HAP-1 (cell line): ENCODE data around the gene ADNP2.

Source experiments
- DNase-seq, 2 experiments: peaks; one replicate each; pipeline ENCODE4 v3.0.0-alpha.2; 2016 to 2020; ENCODE audit warnings: low spot score in 2 of 2
- H3K27me3 ChIP-seq: fragments of 250-450 bp; sonication (Bioruptor Pico); 2 replicates; pipeline ENCODE4 v1.5.1; 2020; ENCODE audit warnings: low read depth, mild to moderate bottlenecking, moderate library complexity
- H3K36me3 ChIP-seq: fragments of 250-450 bp; sonication (Bioruptor Pico); replicated peaks from 2 replicates; pipeline ENCODE4 v1.5.1; 2020; ENCODE audit warnings: mild to moderate bottlenecking
- H3K4me1 ChIP-seq: fragments of 250-450 bp; sonication (Bioruptor Pico); 2 replicates; pipeline ENCODE4 v1.5.1; 2020; ENCODE audit warnings: mild to moderate bottlenecking
- H3K4me3 ChIP-seq: fragments of 250-450 bp; sonication (Bioruptor Pico); 2 replicates; pipeline ENCODE4 v1.5.1; 2020; ENCODE audit warnings: mild to moderate bottlenecking, moderate library complexity
- H3K9me3 ChIP-seq: fragments of 250-450 bp; sonication (Bioruptor Pico); 2 replicates; pipeline ENCODE4 v1.5.1; 2020; ENCODE audit warnings: mild to moderate bottlenecking, moderate library complexity
- in situ Hi-C: fragments of 300-500 bp; cut with MboI; formaldehyde crosslinking; loops from 3 replicates; pipeline ENCODE4 v1.14.3; 2020; ENCODE audit warnings: low sequenced_read_pairs, inconsistent platforms, mixed read lengths

The ADNP2 gene

DNA sequence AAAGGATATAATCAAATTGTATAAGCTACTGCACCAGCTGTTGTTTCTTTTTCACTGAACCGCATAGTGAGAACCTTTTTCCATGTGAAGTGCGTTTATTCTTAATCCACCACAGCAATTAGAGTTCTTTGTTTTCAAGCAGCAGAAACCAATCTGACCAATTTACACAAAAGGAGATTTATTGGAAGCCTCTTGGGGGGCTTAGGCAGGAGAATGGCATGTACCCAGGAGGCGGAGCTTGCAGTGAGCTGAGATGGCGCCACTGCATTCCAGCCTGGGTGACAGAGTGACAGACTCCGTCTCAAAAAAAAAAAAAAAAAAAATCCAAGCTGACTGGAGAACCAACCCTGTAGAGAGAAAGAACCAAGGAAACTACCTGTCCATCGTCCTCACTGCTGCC, 10.0 kb downstream of the ADNP2 start:
- Histone ChIP-seq H3K27me3 (no peaks in the 10 kb centered on the region), H3K36me3 (peaks cover 51% of the 10 kb centered on the region), H3K4me1 (peaks cover 17% of the 10 kb centered on the region), H3K9me3 (no peaks in the 10 kb centered on the region), H3K4me3 (no peak overlapping the region)
- in situ Hi-C loops, result no loop called here
- DNase-seq, result peak; percentile 34 to 63

DNA sequence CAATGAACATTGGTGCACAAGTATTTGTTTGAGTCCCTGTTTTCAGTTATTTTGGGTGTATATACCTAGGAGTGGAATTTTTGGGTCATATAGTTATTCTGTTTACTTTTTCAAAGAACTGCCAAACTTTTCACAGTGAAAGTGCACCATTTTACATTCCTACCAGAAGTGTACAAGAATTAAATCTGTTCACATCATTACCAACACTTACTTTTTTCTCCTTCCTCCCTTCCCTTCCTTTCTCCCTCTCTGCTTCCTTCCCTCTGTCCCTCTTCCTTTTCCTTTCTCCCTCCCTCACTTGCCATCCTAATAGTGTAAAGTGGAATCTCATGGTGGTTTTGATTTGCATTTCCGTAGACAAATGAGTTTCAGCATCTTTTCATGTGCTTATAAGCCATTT, 11.9 kb downstream of the ADNP2 start:
- Histone ChIP-seq H3K27me3 (no peaks in the 10 kb centered on the region), H3K4me3 (no peak overlapping the region), H3K9me3 (no peaks in the 10 kb centered on the region), H3K4me1 (peaks cover 17% of the 10 kb centered on the region), H3K36me3 (peaks cover 52% of the 10 kb centered on the region)
- DNase-seq, result no peak
- in situ Hi-C loops, result no loop called here

GRCh38 chr18:80124131-80124530, 15.1 kb downstream of the ADNP2 start:
- no peak for DNase-seq
- Histone ChIP-seq H3K36me3 (peaks cover 43% of the 10 kb centered on the region), H3K9me3 (no peaks in the 10 kb centered on the region), H3K27me3 (no peaks in the 10 kb centered on the region), H3K4me1 (no peaks in the 10 kb centered on the region), H3K4me3 (no peak overlapping the region)
- in situ Hi-C loops, result no loop called here

- H3K36me3 ChIP-seq, result peaks cover 26% of the 10 kb centered on the region
- H3K9me3 ChIP-seq, result no peaks in the 10 kb centered on the region
- in situ Hi-C loops, result no loop called here
These were observed 17.7 kb downstream of the ADNP2 start for GRCh38 chr18:80126797-80127196.

DNA sequence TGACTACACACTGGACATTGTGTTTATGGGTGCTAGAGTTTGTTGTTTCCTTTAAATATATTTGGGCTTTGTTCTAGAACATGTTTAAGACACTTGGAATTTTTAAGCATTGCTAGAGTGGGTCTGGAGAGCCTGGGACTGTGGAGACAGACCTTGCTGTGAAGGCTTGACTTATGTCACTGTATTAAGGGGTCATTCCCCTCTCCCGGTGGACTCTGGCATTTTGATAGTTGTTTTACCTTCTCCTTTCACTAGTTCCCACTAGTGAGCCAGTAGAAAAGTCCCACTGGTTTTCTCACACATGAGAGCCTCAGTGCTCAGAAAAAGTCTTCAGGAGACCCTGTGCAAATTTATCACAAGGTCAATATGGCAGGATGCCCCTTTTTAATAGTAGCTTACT, 18.6 kb downstream of the ADNP2 start:
- no peak for DNase-seq
- H3K4me3 ChIP-seq, result no peak overlapping the region
- H3K27me3 ChIP-seq, result no peaks in the 10 kb centered on the region
- peaks cover 26% of the 10 kb centered on the region for H3K36me3 ChIP-seq
- H3K9me3 ChIP-seq, result no peaks in the 10 kb centered on the region
- H3K4me1 ChIP-seq, result no peaks in the 10 kb centered on the region
- in situ Hi-C loops, result no loop called here

More at GRCh38 chr18:80126797-80127196, 17.7 kb downstream of the ADNP2 start:
- Histone ChIP-seq H3K4me3 (no peak overlapping the region), H3K4me1 (no peaks in the 10 kb centered on the region), H3K27me3 (no peaks in the 10 kb centered on the region)
- DNase-seq, result no peak

GRCh38 chr18:80129672-80130367, 20.8 kb downstream of the ADNP2 start:
- no peaks in the 10 kb centered on the region for H3K9me3 ChIP-seq
- H3K4me1 ChIP-seq, result no peaks in the 10 kb centered on the region
- H3K4me3 ChIP-seq, result no peak overlapping the region
- DNase-seq, result no peak
- H3K27me3 ChIP-seq, result no peaks in the 10 kb centered on the region
- peaks cover 42% of the 10 kb centered on the region for H3K36me3 ChIP-seq
- in situ Hi-C loops, result no loop called here

- H3K9me3 ChIP-seq, result no peaks in the 10 kb centered on the region
- no peak for DNase-seq
- H3K4me3 ChIP-seq, result no peak overlapping the region
- H3K36me3 ChIP-seq, result peaks cover 49% of the 10 kb centered on the region
- no peaks in the 10 kb centered on the region for H3K4me1 ChIP-seq
- in situ Hi-C loops, result no loop called here
- H3K27me3 ChIP-seq, result no peaks in the 10 kb centered on the region
These were observed 21.5 kb downstream of the ADNP2 start for GRCh38 chr18:80130555-80130954.

- Histone ChIP-seq H3K4me3 (no peak overlapping the region), H3K27me3 (no peaks in the 10 kb centered on the region), H3K36me3 (peaks cover 54% of the 10 kb centered on the region), H3K9me3 (no peaks in the 10 kb centered on the region), H3K4me1 (no peaks in the 10 kb centered on the region)
- in situ Hi-C loops, result no loop called here
- DNase-seq, result no peak
These were observed 23.2 kb downstream of the ADNP2 start for GRCh38 chr18:80132180-80132812.

GRCh38 chr18:80133124-80133523, 24.1 kb downstream of the ADNP2 start:
- Histone ChIP-seq H3K36me3 (peaks cover 62% of the 10 kb centered on the region), H3K9me3 (no peaks in the 10 kb centered on the region), H3K27me3 (no peaks in the 10 kb centered on the region), H3K4me1 (no peaks in the 10 kb centered on the region), H3K4me3 (no peak overlapping the region)
- no peak for DNase-seq
- in situ Hi-C loops, result no loop called here

DNA sequence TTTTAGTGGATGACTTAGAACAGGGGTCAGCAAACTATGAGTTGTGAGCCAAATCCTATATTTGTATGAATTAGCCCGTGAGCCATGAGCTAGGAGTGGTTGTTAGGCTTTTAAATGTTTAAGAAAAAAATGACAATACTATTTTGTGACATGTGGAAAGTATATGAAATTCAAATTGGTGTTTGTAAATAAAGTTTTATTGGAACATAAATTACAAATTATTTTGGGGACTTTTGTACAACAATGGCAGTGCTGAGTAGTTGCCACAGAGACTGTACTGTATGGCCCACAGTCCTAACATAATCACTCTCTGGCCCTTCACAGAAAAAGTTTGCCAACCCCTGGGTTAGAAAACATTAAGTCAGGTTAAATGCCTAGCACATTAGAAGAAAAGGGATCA, 26.1 kb downstream of the ADNP2 start:
- no peaks in the 10 kb centered on the region for H3K4me1 ChIP-seq
- DNase-seq, result no peak
- no peaks in the 10 kb centered on the region for H3K9me3 ChIP-seq
- in situ Hi-C loops, result no loop called here
- no peak overlapping the region for H3K4me3 ChIP-seq
- peaks cover 76% of the 10 kb centered on the region for H3K36me3 ChIP-seq
- no peaks in the 10 kb centered on the region for H3K27me3 ChIP-seq

DNA sequence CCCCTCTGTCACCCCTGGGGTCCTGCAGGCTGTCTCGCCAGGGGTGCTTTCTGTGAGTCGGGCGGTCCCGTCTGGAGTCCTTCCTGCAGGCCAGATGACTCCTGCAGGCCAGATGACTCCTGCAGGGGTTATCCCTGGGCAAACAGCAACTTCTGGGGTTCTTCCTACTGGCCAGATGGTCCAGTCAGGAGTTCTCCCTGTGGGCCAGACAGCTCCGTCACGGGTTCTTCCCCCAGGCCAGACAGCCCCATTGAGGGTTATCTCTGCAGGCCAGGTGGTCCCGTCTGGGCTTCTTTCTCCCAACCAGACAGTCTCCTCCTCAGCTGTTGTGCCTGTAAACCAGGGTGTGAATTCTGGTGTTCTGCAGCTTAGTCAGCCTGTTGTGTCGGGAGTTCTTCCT, 27.6 kb downstream of the ADNP2 start:
- in situ Hi-C loops, result no loop called here
- Histone ChIP-seq H3K4me3 (no peak overlapping the region), H3K36me3 (peaks cover 83% of the 10 kb centered on the region), H3K4me1 (no peaks in the 10 kb centered on the region), H3K9me3 (no peaks in the 10 kb centered on the region), H3K27me3 (no peaks in the 10 kb centered on the region)
- no peak for DNase-seq

- Histone ChIP-seq H3K9me3 (no peaks in the 10 kb centered on the region), H3K27me3 (no peaks in the 10 kb centered on the region), H3K4me1 (no peaks in the 10 kb centered on the region), H3K36me3 (peaks cover 79% of the 10 kb centered on the region), H3K4me3 (no peak overlapping the region)
- DNase-seq, result no peak
- in situ Hi-C loops, result no loop called here
These were observed 28.1 kb downstream of the ADNP2 start for GRCh38 chr18:80137137-80137536.

DNA sequence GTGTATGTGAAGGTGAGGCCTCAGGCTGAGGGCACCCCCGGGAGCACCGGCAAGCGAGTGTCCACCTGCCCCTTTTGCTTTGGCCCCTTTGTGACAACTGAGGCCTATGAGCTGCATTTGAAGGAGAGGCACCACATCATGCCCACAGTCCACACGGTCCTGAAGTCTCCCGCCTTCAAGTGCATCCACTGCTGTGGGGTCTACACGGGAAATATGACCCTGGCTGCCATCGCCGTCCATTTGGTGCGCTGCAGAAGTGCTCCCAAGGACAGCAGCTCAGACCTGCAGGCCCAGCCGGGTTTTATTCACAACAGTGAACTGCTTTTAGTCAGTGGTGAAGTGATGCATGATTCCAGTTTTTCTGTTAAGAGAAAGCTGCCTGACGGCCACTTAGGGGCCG, 28.9 kb downstream of the ADNP2 start:
- Histone ChIP-seq H3K4me3 (no peak overlapping the region), H3K36me3 (peaks cover 77% of the 10 kb centered on the region), H3K4me1 (no peaks in the 10 kb centered on the region), H3K9me3 (no peaks in the 10 kb centered on the region), H3K27me3 (no peaks in the 10 kb centered on the region)
- no peak for DNase-seq
- in situ Hi-C loops, result no loop called here

DNA sequence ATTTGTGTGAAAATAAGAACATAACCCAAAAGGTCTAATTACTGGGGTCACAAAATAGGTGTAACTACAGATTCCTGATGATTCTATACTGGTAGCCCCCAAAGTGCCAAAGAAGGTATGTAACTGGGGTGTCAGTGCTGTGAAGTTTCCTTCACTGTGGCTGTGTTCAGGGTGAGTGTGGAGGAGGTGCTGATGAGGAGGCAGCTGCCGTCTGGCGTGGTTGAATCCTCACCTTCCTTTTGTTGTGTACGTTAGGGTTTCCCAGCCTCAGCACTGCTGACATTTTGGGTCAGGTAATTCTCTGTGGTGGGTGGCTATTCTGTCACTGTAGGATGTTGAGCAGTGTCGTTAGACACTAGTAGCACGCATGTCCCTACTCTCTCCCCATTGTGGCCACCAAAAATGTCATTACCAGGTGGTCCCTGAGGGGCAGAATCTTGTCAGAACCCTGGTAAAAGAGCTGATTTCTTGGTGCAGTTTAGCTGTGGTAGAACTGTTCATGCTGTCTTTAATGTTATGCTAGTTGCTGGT, 31.5 kb downstream of the ADNP2 start:
- H3K4me1 ChIP-seq, result no peaks in the 10 kb centered on the region
- DNase-seq, result no peak
- H3K27me3 ChIP-seq, result no peaks in the 10 kb centered on the region
- H3K9me3 ChIP-seq, result no peaks in the 10 kb centered on the region
- H3K36me3 ChIP-seq, result peaks cover 58% of the 10 kb centered on the region
- in situ Hi-C loops, result no loop called here
- H3K4me3 ChIP-seq, result no peak overlapping the region
